Stomach smooth muscle (tissue), 2 donors: ENCODE data around the gene GNLY.

Source experiments
- H3K27ac ChIP-seq: one replicate; pipeline ENCODE4 v1.7.0; 2013; ENCODE audit warnings: mild to moderate bottlenecking, low read length, inconsistent platforms
- H3K27me3 ChIP-seq, 2 donors: one replicate each; pipeline ENCODE4 v1.7.0; 2013; ENCODE audit warnings: low read length in 2 of 2; ENCODE audit not compliant: insufficient read depth in 2 of 2, control insufficient read depth in 1 of 2
- H3K36me3 ChIP-seq, 2 donors: one replicate each; pipeline ENCODE4 v1.7.0; 2013; ENCODE audit warnings: low read length in 2 of 2; ENCODE audit not compliant: control insufficient read depth in 2 of 2, insufficient read depth in 2 of 2
- H3K4me1 ChIP-seq: one replicate; pipeline ENCODE4 v1.7.0; 2013; ENCODE audit warnings: low read length; ENCODE audit not compliant: control insufficient read depth, insufficient read depth
- H3K4me3 ChIP-seq, 2 donors: one replicate each; pipeline ENCODE4 v1.7.0; 2013; ENCODE audit warnings: low read length in 2 of 2
- H3K9ac ChIP-seq, 2 donors: one replicate each; pipeline ENCODE4 v1.7.0; 2013; ENCODE audit warnings: low read length in 2 of 2, mild to moderate bottlenecking in 1 of 2
- H3K9me3 ChIP-seq, 2 donors: one replicate each; pipeline ENCODE4 v1.7.0; 2013; ENCODE audit warnings: low read length in 2 of 2; ENCODE audit not compliant: control insufficient read depth in 2 of 2
- donor health status: healthy.
- donor health status: Pancreatic carcinoma.

GNLY gene

DNA sequence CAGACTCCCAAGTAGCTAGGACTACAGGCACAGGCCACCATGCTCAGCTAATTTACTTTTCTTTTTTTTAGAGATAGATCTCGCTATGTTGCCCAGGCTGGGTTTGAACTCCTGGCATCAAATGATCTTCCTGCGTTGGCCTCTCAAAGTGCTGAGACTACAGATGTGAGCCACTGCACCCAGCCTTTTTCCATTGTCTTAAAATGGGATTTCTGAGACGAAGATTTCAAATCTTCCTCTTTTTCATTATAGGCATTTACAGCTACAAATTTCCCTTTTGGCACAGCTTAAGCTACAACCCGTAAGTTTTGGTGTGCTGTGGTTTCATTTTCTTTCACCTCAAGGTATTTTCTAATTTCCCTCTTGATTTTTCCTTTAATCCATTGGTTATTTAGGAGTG is 8.6 kb downstream of the GNLY start:
- Histone ChIP-seq H3K27me3 (no peaks in the 10 kb centered on the region), H3K9ac (no peak overlapping the region), H3K9me3 (no peaks in the 10 kb centered on the region), H3K4me1 (no peaks in the 10 kb centered on the region), H3K36me3 (no peaks in the 10 kb centered on the region), H3K4me3 (no peak overlapping the region), H3K27ac (no peak overlapping the region)

DNA sequence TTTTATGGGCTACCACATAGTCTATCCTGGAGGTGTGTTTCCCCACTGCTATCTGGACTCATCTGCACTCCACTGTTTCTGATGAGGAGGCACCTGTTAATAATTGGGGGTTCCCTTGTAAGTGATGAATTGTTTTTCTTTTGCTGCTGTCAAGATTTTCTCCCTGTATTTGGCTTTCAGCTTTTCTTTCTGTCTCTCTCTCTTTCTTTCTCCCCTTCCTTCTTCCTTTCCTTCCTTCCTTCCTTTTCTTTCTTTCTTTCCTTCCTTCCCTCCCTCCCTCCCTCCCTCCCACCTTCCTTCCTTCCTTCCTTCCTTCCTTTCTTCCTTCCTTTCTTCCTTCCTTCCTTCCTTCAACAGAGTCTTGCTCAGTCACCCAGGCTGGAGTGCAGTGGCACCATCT is 9.2 kb downstream of the GNLY start:
- Histone ChIP-seq H3K27me3 (no peaks in the 10 kb centered on the region), H3K27ac (no peak overlapping the region), H3K36me3 (no peaks in the 10 kb centered on the region), H3K4me1 (no peaks in the 10 kb centered on the region), H3K4me3 (no peak overlapping the region), H3K9me3 (no peaks in the 10 kb centered on the region), H3K9ac (no peak overlapping the region)

DNA sequence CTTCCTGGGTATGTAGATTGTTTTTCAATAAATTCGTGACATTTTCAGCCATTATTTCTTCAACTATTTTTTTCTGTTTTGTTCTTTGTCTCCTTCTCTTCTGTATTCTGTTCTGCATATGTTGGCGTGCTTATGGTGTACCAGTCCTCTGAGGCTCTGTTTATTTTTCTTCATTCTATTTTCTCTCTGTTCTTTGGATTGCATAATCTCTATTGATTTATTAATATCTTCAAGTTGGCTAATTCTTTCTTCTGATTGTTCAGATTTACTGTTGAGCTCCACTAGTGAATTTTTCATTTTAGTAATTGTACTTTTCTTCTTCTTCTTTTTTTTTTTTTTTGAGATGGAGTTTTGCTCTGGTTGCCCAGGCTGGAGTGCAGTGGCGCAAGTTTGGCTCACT is 9.9 kb downstream of the GNLY start:
- Histone ChIP-seq H3K27ac (no peak overlapping the region), H3K4me1 (no peaks in the 10 kb centered on the region)

DNA sequence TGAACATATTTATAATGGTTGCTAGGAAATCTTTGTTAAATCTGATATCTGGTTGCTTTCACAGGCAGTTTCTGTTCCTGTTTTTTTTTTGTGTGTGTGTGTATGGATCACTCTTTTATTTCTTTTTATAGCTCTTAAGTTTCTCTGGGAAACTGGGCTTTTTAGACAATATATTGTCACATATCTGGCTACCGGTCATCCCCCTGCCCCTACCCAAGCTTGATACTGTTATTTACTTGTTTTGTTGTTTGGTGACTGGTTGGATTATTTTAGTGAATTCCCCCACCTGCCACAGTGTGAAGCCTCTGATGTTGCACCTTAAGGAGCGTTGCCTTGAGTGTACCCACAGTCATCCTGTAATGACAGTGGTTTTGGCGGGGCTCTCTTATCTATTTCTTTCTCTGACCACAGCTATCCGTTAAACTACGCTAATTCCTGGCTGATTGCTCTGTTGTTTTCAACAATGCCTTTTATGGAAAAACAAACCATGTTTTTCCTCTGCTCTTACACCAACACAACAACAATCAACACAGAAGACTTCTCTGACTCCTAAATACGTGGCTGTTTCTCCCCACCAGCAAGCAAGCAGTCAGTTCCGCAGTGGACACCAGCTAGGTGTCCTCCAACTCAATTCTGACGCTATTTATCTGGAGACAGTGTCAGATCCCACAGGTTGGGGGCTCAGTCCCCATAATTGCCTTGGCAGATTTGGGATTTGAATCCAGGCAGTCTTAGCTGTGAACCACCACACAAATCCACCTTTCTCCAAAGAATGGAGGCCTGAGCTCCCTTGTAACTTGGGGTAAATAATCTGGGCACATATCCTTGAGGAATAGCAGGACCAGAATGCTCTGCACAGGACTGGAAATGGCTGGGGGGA is 10.9 kb downstream of the GNLY start:
- no peaks in the 10 kb centered on the region for H3K4me1 ChIP-seq
- no peaks in the 10 kb centered on the region for H3K36me3 ChIP-seq
- no peak overlapping the region for H3K9ac ChIP-seq
- no peak overlapping the region for H3K4me3 ChIP-seq
- no peaks in the 10 kb centered on the region for H3K27me3 ChIP-seq
- no peaks in the 10 kb centered on the region for H3K9me3 ChIP-seq
- H3K27ac ChIP-seq, result no peak overlapping the region

More for the DNA sequence above, 9.9 kb downstream of the GNLY start:
- no peak overlapping the region for H3K4me3 ChIP-seq
- H3K9me3 ChIP-seq, result no peaks in the 10 kb centered on the region
- no peaks in the 10 kb centered on the region for H3K36me3 ChIP-seq
- H3K27me3 ChIP-seq, result no peaks in the 10 kb centered on the region
- no peak overlapping the region for H3K9ac ChIP-seq

DNA sequence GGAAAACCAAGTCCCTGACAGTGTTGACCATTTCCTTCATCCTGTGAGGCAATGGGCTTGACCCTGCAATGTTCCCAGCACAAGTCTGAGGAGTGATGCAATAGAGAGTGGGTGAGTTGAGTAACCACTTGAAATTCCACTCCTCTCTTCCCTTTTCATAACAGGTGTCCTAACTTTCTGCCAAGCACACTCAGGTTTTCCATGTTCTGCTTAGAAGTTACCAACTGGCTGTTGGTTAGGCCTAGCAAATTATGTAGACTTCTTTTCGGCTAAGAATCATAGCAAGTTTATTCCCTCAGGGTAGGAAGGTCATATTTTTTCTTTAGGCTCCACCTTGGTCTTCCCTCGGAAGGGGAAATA is 11.5 kb downstream of the GNLY start:
- H3K4me1 ChIP-seq, result peaks cover 6% of the 10 kb centered on the region

DNA sequence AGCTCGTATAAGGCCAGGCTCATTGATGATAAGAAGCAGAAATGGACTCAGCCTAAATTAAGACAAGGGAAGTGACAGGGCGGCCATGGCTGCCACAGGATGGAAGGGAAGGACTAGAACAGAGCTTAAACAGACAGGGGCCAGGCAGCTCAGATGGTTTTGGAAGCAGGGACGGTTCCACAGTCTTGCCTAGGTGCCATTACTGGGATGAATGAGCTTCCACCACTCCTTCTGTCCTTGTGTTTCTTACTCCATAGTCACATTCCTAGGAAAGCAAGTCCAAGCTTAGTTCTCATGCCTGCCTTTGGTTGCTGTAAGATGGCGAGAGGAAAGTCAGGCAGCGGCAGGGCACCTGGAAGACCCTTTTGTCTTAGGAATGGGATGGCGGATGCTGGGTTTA is 11.9 kb downstream of the GNLY start:
- Histone ChIP-seq H3K27me3 (no peaks in the 10 kb centered on the region), H3K4me3 (no peak overlapping the region), H3K9ac (no peak overlapping the region), H3K4me1 (peaks cover 6% of the 10 kb centered on the region), H3K27ac (no peak overlapping the region), H3K9me3 (no peaks in the 10 kb centered on the region), H3K36me3 (no peaks in the 10 kb centered on the region)

More for the DNA sequence above, 11.5 kb downstream of the GNLY start:
- no peaks in the 10 kb centered on the region for H3K9me3 ChIP-seq
- H3K27ac ChIP-seq, result no peak overlapping the region
- no peak overlapping the region for H3K4me3 ChIP-seq
- no peak overlapping the region for H3K9ac ChIP-seq
- H3K27me3 ChIP-seq, result no peaks in the 10 kb centered on the region
- no peaks in the 10 kb centered on the region for H3K36me3 ChIP-seq

DNA sequence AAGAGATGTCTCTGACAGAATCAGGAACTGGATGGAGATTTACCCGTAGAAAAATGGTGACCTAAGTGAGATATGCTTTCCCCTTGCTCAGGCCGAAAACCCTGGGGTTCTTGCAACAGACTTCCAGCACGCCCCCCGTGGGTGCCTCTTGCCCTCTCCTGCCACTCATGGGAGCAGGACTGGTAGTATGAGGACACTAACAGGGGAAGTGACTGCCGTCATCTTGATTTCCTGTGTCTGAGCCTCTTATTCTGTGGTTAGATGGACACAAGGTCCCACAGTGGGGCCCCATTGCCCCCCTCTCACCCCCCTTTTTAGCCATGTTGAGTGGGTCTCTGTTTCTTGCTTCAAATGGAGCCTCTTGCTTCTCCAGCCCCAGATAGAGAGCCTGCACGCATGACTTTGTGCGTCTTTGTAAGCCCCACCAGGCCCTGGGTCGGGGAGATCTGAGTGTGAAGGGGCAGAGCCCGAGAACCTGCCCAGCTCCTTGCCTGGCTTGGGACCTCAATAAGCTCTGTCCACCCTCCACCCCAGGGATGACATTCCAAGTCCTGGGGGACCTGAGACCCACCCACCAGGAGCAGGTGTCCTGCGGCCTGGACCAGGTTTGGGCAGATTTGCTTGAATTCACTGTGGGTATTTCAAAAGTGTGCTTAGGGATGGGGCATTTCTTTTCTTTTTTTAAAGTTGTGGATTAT is 12.6 kb downstream of the GNLY start:
- Histone ChIP-seq H3K4me1 (peaks cover 6% of the 10 kb centered on the region), H3K27me3 (no peaks in the 10 kb centered on the region), H3K9me3 (no peaks in the 10 kb centered on the region), H3K36me3 (no peaks in the 10 kb centered on the region), H3K27ac (no peak overlapping the region), H3K4me3 (no peak overlapping the region), H3K9ac (no peak overlapping the region)

DNA sequence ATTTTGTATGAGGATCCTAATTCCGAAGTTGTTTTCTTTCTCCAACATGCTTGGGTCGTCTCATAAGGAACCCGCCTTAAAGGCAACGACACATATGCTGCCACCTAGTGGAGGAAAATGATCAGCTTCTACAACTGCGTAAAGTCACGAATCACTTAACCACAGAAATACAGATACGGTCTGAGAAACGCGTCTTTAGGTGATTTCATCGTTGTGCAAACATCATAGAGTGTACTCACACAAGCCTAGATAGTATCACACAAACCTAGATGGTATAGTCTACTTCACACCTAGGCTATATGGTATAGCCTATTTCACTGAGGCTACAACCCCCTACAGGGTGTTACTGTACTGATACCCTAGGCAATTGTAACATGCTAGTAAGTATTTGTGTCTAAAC is 13.1 kb downstream of the GNLY start:
- Histone ChIP-seq H3K9ac (no peak overlapping the region), H3K27me3 (no peaks in the 10 kb centered on the region), H3K27ac (no peak overlapping the region), H3K9me3 (no peaks in the 10 kb centered on the region), H3K4me3 (no peak overlapping the region), H3K4me1 (peaks cover 6% of the 10 kb centered on the region), H3K36me3 (no peaks in the 10 kb centered on the region)

DNA sequence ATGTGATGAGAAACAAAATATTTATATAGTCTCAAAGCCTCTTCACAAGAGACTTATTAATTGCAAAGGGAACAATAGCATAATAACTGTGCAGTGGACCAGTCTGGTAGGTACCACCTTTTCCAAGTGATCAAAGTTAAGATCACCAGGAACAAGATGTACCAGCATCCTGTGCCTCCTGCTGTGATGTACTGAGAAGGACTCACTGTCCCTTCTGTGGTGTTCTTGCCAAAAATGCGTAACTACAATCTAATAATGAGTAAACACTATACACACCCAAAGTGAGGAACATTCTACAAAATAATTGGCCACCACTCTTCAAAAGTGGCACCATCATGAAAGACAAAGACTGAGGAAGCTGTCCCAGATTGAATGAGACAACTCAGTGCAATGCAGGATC is 14.5 kb downstream of the GNLY start:
- Histone ChIP-seq H3K27ac (no peak overlapping the region), H3K4me3 (no peak overlapping the region), H3K4me1 (peaks cover 6% of the 10 kb centered on the region), H3K27me3 (no peaks in the 10 kb centered on the region), H3K9me3 (no peaks in the 10 kb centered on the region), H3K36me3 (no peaks in the 10 kb centered on the region), H3K9ac (no peak overlapping the region)

DNA sequence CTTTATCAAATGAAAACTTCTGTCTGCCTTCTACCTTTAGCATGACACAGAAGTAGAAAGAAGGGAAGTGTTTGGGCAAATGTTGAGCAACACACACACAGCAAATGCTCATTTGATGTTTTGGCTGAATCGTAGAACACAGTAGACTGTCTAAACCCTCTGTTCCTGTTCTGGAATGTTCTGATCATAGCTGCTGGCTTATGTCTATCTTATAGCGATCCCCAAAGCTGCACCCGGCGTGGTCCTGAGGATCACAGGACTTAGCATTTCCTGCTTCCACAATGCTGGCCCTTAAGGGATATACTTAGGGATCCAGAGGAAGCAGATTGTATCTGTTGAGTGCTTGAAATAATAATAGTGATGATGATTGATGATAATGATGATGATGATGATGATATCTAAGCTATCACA is 15.2 kb downstream of the GNLY start:
- Histone ChIP-seq H3K9ac (no peak overlapping the region), H3K36me3 (no peaks in the 10 kb centered on the region), H3K9me3 (no peaks in the 10 kb centered on the region), H3K4me3 (no peak overlapping the region), H3K27ac (no peak overlapping the region), H3K27me3 (no peaks in the 10 kb centered on the region), H3K4me1 (peaks cover 6% of the 10 kb centered on the region)
